Naive thymus-derived CD8-positive, alpha-beta T cell (primary cell): ENCODE data around the gene TMEFF1. TPM values are rescaled to one million over a fixed set of nuclear protein-coding genes. Genes with fewer than 3 reads are reported as not detected.

Experiments used
- ATAC-seq, 2 donors: fragments of 150-1000 bp; cut with Tn5 transposase in 1 of 2; sonication (Bioruptor Pico), chemical (Tn5 transposase) in 1 of 2; 1 replicate in 1 of 2; 2 replicates in 1 of 2; pipeline ENCODE4 v1.10.0; 2021; ENCODE audit warnings: mild to moderate bottlenecking in 2 of 2, moderate library complexity in 2 of 2
- POLR2A ChIA-PET: fragments of 350-600 bp; sonication (Branson Sonifier 250); formaldehyde crosslinking; loops from one replicate; lab custom pipeline; 2021; ENCODE audit warnings: antibody characterized with exemption; lab: Charles Lee
- DNase-seq, 10 donors: peaks; one replicate each; pipeline versions ENCODE4 v3.0.0 to v3.0.0-alpha.2; 2020 to 2022
- H3K27ac Mint-ChIP-seq, 10 donors: one replicate each; pipeline ENCODE4 v1.8.0; 2020 to 2022; ENCODE audit warnings: mild to moderate bottlenecking in 10 of 10, mixed read lengths in 10 of 10, moderate library complexity in 4 of 10, inconsistent platforms in 1 of 10
- H3K27me3 Mint-ChIP-seq, 5 donors: one replicate each; pipeline ENCODE4 v1.8.0; 2021 to 2022; ENCODE audit warnings: mixed read lengths in 5 of 5
- H3K36me3 Mint-ChIP-seq, 3 donors: one replicate each; pipeline ENCODE4 v1.8.0; 2020 to 2022; ENCODE audit warnings: mixed read lengths in 3 of 3, mild to moderate bottlenecking in 2 of 3, inconsistent platforms in 1 of 3
- H3K4me1 Mint-ChIP-seq, 4 donors: one replicate each; pipeline ENCODE4 v1.8.0; 2021 to 2022; ENCODE audit warnings: mixed read lengths in 4 of 4
- H3K4me3 Mint-ChIP-seq, 10 donors: one replicate each; pipeline ENCODE4 v1.8.0; 2020 to 2022; ENCODE audit warnings: mild to moderate bottlenecking in 10 of 10, mixed read lengths in 10 of 10, moderate library complexity in 6 of 10, inconsistent platforms in 1 of 10
- H3K9me3 Mint-ChIP-seq, 9 donors: one replicate each; pipeline ENCODE4 v1.8.0; 2020 to 2022; ENCODE audit warnings: mixed read lengths in 9 of 9, mild to moderate bottlenecking in 3 of 9, inconsistent platforms in 1 of 9, moderate library complexity in 1 of 9
- polyA plus RNA-seq, 3 donors: library from polyadenylated mRNA; unstranded; fragments of 300-500 nt; fragmentation: Illumina TruSeq; gene quantifications; one replicate each; pipeline ENCODE4 v1.2.3, GENCODE V29; 2021
- total RNA-seq, 8 experiments: library from RNA in 2 of 8; stranded (reverse) in 2 of 8; gene quantifications; one replicate each; pipeline ENCODE4 v1.2.3 and lab custom pipeline; 2021 to 2026

TMEFF1 gene
- total and polyA plus RNA-seq, 5 experiments from 2014 or later: 0.31 TPM; not detected in 4

DNA sequence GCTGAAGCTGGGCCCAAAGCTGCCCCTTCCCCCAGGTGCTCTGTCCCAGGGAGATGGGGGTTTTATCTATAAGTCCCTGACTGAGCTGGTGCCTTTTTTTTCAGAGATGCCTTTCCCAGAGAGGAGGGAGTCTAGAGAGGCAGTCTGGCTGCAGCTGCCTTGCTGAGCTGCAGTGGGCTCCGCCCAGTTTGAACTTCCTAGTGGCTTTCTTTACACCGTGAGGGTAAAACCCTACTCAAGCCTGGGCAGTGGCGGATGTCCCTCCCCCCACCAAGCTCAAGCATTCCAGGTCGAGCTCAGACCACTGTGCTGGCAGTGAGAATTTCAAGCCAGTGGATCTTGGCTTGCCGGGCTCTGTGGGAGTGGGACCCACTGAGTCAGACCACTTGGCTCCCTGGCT lies 146.2 kb downstream of the TMEFF1 start:
- H3K4me3 Mint-ChIP-seq: no peak overlapping the region
- POLR2A ChIA-PET: no interaction called here
- no peaks in the 10 kb centered on the region for H3K4me1 Mint-ChIP-seq
- no peak overlapping the region for H3K27ac Mint-ChIP-seq
- peaks cover 5 to 18% (median 12%) of the 10 kb centered on the region in 5 donors for H3K27me3 Mint-ChIP-seq
- DNase-seq: no peak
- peaks cover 8 to 31% (median 17%) of the 10 kb centered on the region in 9 donors for H3K9me3 Mint-ChIP-seq
- no peak for ATAC-seq
- H3K36me3 Mint-ChIP-seq: peaks cover 0 to 20% (median 0%) of the 10 kb centered on the region in 3 donors

DNA sequence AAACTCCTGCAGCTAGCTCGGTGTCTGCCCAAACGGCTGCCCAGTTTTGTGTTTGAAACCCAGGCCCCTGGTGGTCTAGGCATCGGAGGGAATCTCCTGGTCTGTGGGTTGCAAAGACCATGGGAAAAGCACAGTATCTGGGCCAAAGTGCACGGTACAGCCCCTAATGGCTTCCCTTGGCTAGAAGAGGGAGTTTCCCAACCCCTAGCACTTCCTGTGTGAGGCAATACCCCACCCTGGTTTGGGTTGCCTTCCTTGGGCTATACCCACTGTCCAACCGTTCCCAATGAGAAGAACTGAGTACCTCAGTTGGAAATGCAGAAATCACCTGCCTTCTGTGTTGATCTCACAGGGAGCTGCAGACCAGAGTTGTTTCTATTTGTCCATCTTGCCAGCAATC lies 146.7 kb downstream of the TMEFF1 start:
- DNase-seq (no peak), ATAC-seq (no peak)
- no peaks in the 10 kb centered on the region for H3K4me1 Mint-ChIP-seq
- POLR2A ChIA-PET: no interaction called here
- H3K27me3 Mint-ChIP-seq: peaks cover 5 to 18% (median 12%) of the 10 kb centered on the region in 5 donors
- no peak overlapping the region for H3K27ac Mint-ChIP-seq
- peaks cover 8 to 31% (median 17%) of the 10 kb centered on the region in 9 donors for H3K9me3 Mint-ChIP-seq
- H3K36me3 Mint-ChIP-seq: peaks cover 0 to 20% (median 0%) of the 10 kb centered on the region in 3 donors
- no peak overlapping the region for H3K4me3 Mint-ChIP-seq

DNA sequence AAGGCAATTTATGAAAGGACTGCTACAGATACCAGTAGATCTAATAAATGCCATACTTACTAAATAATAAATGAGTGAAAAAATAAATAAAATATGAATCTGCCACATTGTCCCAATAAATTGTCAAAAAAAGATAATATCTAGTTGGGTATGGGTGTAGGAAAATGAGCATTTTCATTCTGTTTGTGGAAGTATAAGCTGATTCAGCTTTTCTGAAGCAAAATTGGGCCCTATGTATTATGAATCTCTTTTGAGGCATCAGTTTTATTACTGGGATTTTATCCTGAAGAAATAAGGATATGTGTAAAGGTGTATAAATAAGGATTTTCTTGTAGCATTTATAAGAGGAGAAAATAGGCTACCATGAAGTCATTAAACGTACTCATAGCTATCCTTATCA lies 151.0 kb downstream of the TMEFF1 start:
- no peak overlapping the region for H3K27ac Mint-ChIP-seq
- POLR2A ChIA-PET: no interaction called here

DNA sequence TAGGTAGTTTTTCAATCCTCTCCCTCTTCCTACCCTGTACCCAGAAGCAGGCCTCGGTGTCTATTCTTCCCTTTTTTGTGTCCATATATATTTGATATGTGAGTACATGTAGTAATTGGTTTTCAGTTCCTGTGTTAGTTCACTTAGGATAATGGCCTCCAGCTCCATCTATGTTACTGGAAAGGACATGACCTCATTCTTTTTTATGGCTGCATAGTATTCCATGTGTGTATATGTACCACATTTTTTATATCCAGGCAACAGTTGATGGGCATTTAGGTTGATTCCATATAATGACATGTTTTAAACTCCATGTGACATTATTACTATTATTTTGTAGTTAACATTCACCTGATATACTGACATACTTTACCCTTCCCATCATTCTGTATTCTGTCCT lies 154.0 kb downstream of the TMEFF1 start:
- no peak overlapping the region for H3K27ac Mint-ChIP-seq
- H3K4me1 Mint-ChIP-seq: no peaks in the 10 kb centered on the region
- peaks cover 0 to 14% (median 6%) of the 10 kb centered on the region in 9 donors for H3K9me3 Mint-ChIP-seq
- no peak for DNase-seq
- peaks cover 2 to 12% (median 3%) of the 10 kb centered on the region in 5 donors for H3K27me3 Mint-ChIP-seq
- ATAC-seq: no peak
- H3K4me3 Mint-ChIP-seq: no peak overlapping the region
- peaks cover 0 to 8% (median 0%) of the 10 kb centered on the region in 3 donors for H3K36me3 Mint-ChIP-seq
- POLR2A ChIA-PET: no interaction called here

More for the DNA sequence above, 151.0 kb downstream of the TMEFF1 start:
- Mint-ChIP-seq H3K4me1 (no peaks in the 10 kb centered on the region), H3K36me3 (peaks cover 0 to 8% (median 0%) of the 10 kb centered on the region in 3 donors), H3K9me3 (peaks cover 0 to 14% (median 6%) of the 10 kb centered on the region in 9 donors), H3K4me3 (no peak overlapping the region), H3K27me3 (peaks cover 0 to 5% (median 0%) of the 10 kb centered on the region in 5 donors)
- ATAC-seq (no peak), DNase-seq (no peak)

Other genes starting within 250 kb of the TMEFF1 start
- 10 to 100 TPM; 27.3 to 27.7 TPM for gene TEX10, start 120.2 kb upstream of the TMEFF1 start, total RNA-seq
- 10 to 100 TPM in 2 of 3 donors, 1 to 10 TPM in 1; 9.6 to 15.6 (median 14.8) TPM for gene TEX10, start 120.2 kb upstream of the TMEFF1 start, polyA plus RNA-seq
- gene MSANTD3, start 46.0 kb upstream of the TMEFF1 start, total RNA-seq: 10 to 100 TPM; 11.8 to 12.9 TPM
- gene MSANTD3, start 46.0 kb upstream of the TMEFF1 start, polyA plus RNA-seq: 1 to 10 TPM; 3.5 to 5.9 (median 4.7) TPM
- under 1 TPM in 1 of 2 experiments, not detected in 1; 0.18 TPM for gene CAVIN4, start 104.9 kb downstream of the TMEFF1 start, total RNA-seq
- not detected for gene CAVIN4, start 104.9 kb downstream of the TMEFF1 start, polyA plus RNA-seq